ENCODE measurements around the gene SIK3.

The SIK3 gene

GRCh38 chr11:116981266-116981885 lies 116.9 kb downstream of the SIK3 start:
- H3K4me1 ChIP-seq, result peaks cover 4% of the 10 kb centered on the region
- DNase-seq, result no peak
- no peak overlapping the region for H3K4me3 ChIP-seq (ENCODE audit: low read depth, low read length)
- H3K9me3 ChIP-seq, result no peaks in the 10 kb centered on the region
- TF ChIP-seq CTCF (IDR thresholded peaks at IDR 0.05; ENCODE audit: low read depth, low read length), result no peak
- no peaks in the 10 kb centered on the region; the same call in 1 of the 2 replicates for H3K36me3 ChIP-seq
- H3K27me3 ChIP-seq, result no peaks in the 10 kb centered on the region

GRCh38 chr11:116980136-116980793 lies 118.0 kb downstream of the SIK3 start:
- no peaks in the 10 kb centered on the region for H3K9me3 ChIP-seq
- no peak for DNase-seq
- H3K36me3 ChIP-seq, result no peaks in the 10 kb centered on the region; the same call in 1 of the 2 replicates
- H3K27me3 ChIP-seq, result no peaks in the 10 kb centered on the region
- peaks cover 3% of the 10 kb centered on the region; the same call in 1 of the 2 replicates for H3K4me1 ChIP-seq
- no peak overlapping the region for H3K4me3 ChIP-seq (ENCODE audit: low read depth, low read length)
- no peak for TF ChIP-seq CTCF (IDR thresholded peaks at IDR 0.05; ENCODE audit: low read depth, low read length)

DNA sequence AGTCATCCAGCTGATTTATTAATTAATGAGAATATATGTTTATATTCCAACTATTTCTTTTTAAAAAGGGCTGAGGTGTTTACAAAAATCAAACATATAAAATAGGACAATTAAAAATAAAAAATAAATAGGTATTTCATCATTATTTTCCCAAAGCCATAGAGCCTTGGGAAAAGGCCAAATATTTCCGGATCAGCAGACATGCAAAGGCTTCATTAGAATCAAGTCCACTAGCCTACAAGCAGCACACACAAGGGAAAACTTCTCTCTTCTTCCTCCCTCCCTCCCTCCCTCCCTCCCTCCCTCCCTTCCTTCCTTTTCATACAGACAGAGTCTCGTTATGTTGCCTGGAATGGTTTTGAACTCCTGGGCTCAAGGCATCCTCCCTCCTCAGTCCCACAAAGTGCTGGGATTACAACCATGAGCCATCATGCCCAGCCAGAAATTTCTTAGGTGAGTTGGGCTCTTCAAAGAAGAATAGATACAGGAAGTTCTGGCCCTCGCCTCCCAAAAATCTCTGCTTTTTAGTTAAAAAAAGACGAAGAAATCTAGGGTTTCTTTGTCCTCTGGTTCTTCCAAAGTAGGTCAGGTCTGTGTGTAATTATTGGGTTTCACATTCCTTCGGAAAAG lies 121.2 kb downstream of the SIK3 start:
- no peak for TF ChIP-seq CTCF (IDR thresholded peaks at IDR 0.05; ENCODE audit: low read depth, low read length)
- H3K4me1 ChIP-seq, result no peaks in the 10 kb centered on the region
- no peak for DNase-seq
- H3K9me3 ChIP-seq, result no peaks in the 10 kb centered on the region
- no peaks in the 10 kb centered on the region for H3K27me3 ChIP-seq
- no peak overlapping the region for H3K4me3 ChIP-seq (ENCODE audit: low read depth, low read length)
- no peaks in the 10 kb centered on the region; the same call in 1 of the 2 replicates for H3K36me3 ChIP-seq

GRCh38 chr11:116975661-116976060 lies 122.6 kb downstream of the SIK3 start:
- H3K4me3 ChIP-seq (ENCODE audit: low read depth, low read length), result no peak overlapping the region
- no peak for DNase-seq

DNA sequence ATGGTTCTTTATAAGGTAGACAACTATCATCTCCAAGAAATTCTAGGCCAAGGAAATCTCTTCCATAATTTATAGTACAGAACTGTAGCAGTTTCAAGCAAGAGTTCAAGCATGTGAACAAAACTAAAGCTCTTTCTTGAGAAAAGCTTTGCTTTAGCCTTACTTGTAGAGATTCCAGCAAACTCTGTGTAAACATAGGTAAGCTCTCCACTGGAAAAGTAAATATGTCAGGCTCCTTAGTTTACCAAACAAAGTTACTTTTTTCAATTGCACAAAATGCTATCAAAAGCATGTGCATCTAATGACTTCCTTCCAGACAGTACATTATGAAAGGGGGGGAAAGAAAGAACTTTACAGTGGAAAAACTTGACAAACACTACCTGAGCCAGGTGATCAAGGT lies 125.0 kb downstream of the SIK3 start:
- Histone ChIP-seq H3K4me3 (ENCODE audit: low read depth, low read length) (no peak overlapping the region), H3K36me3 (no peaks in the 10 kb centered on the region), H3K4me1 (no peaks in the 10 kb centered on the region), H3K27me3 (no peaks in the 10 kb centered on the region), H3K9me3 (no peaks in the 10 kb centered on the region)
- TF ChIP-seq CTCF (IDR thresholded peaks at IDR 0.05; ENCODE audit: low read depth, low read length), result no peak
- DNase-seq, result no peak

More at GRCh38 chr11:116975661-116976060, 122.6 kb downstream of the SIK3 start:
- Histone ChIP-seq H3K9me3 (no peaks in the 10 kb centered on the region), H3K36me3 (no peaks in the 10 kb centered on the region), H3K27me3 (no peaks in the 10 kb centered on the region), H3K4me1 (no peaks in the 10 kb centered on the region)
- no peak for TF ChIP-seq CTCF (IDR thresholded peaks at IDR 0.05; ENCODE audit: low read depth, low read length)

DNA sequence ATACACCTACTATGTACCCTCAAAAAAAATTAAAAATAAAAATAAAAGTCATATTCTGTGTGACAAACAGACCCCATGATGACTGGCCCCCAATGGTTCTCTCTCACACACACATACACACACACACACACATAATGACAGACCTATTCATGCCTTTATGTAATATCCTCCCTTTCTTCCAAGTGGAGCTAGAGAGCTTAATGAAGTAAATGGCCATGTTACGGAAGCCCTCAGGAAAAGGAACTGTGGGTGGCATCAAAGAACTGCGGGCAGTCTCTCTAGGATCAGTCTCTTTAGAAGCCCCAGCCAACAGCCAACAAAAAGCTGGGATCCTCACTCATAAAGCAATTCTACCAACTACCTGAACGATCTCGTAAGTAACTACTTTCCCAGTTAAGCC lies 125.5 kb downstream of the SIK3 start:
- Histone ChIP-seq H3K9me3 (no peaks in the 10 kb centered on the region), H3K36me3 (no peaks in the 10 kb centered on the region), H3K27me3 (no peaks in the 10 kb centered on the region), H3K4me3 (ENCODE audit: low read depth, low read length) (no peak overlapping the region), H3K4me1 (no peaks in the 10 kb centered on the region)
- no peak; the same call in 1 of the 2 replicates for TF ChIP-seq CTCF (IDR thresholded peaks at IDR 0.05; ENCODE audit: low read depth, low read length)
- DNase-seq, result no peak
